HUDEP-2 (cell line): Measurements from ENCODE around the gene HSPB7.
"Not testable (repeated sequence)": the region's sequence is repeated elsewhere in the genome, so short reads cannot be mapped to it uniquely, and the experiment has no call there.

Experiments used
- DNase-seq, 76 experiments: peaks; one replicate each; lab custom pipeline; 2025; ENCODE audit not compliant: unreplicated experiment in 76 of 76; lab: John Stamatoyannopoulos, UW

Gene HSPB7

DNA sequence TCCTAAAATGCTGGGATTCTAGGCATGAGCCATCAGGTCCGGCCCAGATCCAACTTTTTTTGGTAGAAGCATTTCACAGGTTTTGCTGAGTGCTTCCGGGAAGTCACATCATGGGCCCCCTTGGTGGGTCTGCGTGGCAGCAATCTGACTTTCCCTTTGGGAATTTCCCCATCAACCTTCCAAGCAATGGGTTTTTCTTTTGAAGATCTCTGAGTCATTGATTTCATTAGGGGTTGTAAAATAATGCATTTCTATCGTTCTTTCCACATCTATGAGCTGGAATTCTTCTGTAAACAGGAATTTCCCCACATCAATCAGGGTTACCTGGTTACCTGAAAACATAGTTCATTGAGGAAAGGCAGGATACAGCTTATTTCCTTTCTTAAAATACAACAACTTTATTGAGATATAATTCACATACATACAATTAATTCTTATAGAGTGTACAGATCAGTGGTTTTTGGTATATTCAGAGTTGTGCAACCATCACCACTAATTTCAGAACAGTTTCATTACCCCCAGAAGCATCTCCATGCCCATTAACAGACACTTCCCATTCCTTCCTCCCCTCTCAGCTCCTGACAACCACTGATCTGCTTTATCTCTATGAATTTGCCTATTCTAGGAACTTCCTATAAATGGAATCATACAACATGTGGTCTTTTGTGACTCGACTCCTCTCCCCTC lies 32.1 kb downstream of the HSPB7 start:
- DNase-seq = no peak

DNA sequence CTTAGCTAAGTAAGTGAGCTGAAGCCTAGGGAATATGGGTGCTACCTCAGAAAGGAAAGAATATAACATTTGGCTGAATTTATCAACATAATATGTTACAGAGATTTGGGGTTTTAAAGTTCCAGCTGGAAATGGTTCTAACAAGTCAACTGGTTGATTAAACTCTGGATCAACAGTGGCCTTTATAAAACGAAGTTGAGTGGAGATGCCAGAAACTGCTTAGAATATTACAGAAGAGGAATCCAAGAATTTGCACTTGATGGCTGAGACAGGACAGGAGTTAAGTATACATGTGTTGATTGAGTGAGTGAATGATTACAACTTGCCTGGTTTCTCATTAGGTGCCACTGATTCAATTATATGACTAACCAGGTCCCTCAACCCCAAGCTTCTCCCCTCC lies 34.6 kb downstream of the HSPB7 start:
- DNase-seq = no peak

- DNase-seq = no peak
Measured at GRCh38 chr1:15981679-15982078, 36.2 kb downstream of the HSPB7 start.

- not testable (repeated sequence) for DNase-seq
Measured at GRCh38 chr1:15977947-15978346, 39.9 kb downstream of the HSPB7 start.

DNA sequence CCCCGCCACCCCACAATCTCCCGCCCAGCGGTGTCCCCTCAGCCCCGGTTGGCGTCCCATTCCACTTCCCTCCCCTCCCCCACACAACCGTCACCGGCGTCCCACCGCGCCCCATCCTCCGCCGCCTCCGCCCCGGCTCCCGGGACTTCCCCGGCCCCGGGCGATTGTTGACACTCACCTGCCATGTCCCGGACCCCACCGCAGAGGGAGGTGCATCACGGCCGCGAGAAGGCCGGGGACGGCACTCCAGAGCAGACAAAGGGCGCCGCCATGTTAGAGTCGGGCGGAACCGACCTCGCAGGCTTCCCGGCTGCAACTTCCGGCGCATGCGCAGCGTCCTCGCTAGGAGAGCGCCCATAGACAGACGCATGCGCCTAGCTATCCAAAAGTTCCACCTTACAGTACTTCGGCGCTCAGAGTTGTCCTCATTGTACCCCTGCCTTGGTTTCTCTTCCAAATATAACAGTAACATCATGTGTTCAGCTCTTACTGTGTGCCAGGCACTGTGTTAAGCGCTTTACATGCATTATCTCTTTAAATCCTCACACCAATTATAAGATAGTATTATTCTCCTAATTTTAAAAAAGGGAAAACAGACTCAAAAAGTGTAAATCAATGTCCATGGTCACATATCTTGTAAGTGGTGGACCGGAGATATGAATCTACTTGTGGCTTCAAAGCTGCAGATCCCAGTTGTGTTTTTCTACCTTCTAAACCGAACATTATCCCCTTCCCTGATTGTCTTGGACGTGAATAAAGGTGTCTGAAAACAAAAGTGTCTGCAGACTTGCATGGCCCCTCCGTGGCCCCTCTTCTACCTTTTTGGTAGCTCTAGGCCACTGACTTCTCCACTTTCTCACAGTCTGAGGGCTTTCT lies 41.8 kb downstream of the HSPB7 start, which contains the start of gene ZBTB17:
TSS of gene ZBTB17 (minus strand) at position 297 of the 876 bp plus-strand sequence. CDS start 27,606 bp downstream, outside the sequence.
- DNase-seq = peak in 73 of 76 experiments; percentile 55 to 92 (median 83)

DNA sequence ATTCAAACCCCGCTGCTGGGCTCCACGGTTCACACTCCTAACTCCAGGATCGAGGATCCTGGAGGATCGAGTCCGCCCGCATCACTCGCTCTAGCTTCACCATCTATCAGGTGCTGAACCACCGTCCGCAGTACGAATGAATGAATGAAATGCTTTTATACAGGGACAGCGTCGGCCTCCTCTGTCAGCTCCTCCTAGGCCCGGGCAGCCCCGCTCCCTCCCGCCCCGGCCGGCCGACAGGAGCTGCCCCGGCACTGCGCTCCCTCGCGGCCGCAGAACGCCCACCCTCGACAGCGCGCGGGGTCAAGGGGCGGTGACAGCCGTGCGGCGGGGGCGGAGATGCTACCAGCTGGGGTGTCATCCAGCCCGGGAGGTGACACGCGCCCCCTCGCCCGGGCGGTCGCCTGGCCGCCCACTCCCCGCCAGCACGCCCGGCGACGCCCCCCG lies 42.5 kb downstream of the HSPB7 start:
- DNase-seq = peak in 58 of 76 experiments; percentile 11 to 78 (median 52)

DNA sequence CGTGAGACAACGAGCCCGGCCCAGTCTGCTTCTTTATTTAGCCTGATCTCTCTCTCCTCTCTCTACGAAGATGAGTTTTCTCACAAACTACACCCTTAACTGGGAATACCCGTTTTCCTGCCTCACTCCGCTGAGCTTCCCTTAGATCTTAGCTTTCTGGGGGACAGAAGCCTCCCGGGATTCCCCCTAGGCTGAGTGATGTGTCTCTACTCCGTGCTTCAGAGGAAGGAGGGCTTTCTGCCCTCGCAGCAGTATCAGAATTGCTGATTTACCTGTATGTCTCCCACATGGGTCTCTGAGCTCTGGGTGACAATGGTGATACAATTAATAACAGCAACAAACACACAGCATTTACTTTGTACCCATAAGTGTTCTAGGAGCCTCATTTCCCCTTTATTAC lies 43.0 kb downstream of the HSPB7 start:
- DNase-seq = no peak

DNA sequence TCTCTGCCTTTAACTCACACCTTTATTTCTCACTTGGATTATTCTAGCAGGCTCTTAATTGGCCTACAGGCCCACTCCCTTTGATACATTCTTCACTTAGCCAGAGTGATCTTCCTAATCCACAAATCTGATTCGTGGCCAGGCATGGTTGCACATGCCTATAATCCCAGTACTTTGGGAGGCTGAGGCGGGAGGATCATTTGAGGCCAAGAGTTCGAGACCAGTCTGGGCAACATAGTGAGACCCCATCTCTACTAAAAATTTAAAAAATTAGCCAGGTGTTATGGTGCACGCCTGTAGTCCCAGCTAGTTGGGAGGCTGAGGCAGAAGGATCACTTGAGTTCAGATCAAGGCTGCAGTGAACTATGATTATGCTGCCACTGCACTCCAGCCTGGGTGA lies 44.1 kb downstream of the HSPB7 start:
- no peak for DNase-seq

DNA sequence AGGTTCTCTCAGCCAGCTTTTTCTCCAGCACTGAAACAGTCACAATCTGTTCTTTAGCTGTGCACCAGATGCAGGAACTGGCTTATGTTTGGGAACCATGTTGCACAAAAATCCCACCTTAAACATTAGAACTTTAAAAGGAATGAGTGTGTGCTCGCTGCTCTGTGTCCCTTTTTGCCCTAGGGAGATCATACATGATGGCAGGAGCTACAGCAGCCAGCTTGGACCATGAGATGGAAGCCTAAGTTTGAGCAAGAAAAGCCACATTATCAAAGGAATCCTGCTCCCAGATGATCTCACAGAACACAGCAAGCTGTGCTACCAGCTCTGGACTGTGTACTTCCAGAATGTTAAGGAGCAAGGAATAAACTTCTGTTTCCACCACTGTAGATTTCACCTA lies 45.4 kb downstream of the HSPB7 start:
- DNase-seq = no peak

DNA sequence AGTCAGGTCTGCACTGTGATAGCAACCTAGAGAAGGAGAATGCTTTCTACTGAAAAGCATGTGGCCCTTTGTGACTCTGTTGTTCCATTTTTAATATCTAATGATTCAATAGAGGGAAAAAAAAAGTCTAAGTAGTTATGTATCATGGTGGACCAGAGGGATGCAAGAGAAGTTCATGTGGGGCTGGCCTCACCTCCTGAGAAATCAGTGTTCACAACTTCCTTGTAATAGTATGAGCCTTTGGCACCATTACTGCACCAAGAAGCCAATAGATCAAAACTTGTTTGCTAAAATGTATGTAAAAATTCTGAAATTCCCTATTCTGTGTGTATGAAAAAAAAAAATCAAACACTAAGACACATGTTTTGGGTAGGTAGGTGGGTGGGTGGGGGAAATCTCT lies 46.9 kb downstream of the HSPB7 start:
- DNase-seq = no peak

DNA sequence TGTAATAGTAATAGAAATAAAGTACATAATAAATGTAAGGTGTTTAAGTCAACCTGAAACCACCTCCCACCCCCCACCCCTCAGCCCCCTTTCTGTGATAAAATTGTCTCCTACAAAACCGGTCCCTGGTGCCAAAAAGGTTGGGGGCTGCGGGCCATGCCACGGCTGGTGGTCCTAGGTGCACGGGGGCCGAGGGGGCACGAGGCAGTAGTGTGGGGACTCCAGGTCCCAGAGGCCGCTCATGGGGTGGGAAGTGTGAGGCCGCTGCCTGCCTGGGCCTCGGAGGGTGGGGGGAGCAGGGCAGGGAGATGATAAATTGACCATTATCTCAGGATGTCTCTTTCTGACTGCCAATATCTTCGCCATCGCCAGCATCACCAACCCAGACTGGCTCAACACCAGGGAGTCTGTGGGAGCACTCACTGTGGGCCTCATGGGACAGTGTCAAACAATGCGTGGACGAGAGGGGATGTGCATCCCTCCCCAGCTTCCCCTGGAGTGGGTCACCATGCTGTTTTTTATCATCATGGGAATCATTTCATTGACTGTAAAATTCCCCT lies 48.4 kb downstream of the HSPB7 start:
- no peak for DNase-seq

GRCh38 chr1:15968172-15968571 lies 49.7 kb downstream of the HSPB7 start:
- no peak for DNase-seq

DNA sequence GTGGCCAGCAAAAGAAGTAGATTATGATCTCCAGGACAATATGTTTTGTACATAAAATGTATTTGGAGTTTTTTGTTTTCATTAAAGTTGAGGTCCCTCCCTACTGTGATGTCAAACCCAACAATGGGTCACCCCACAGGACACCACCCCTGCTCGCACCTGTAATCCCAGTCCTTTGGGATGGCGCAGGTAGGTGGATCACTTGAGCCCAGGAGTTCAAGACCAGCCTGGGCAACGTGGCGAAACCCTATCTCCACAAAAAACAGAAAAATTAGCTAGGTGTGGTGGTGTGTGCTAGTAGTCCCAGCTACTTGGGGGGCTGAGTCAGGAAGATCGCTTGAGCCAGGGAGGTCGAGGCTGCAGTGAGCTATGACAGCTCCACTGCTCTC lies 50.9 kb downstream of the HSPB7 start:
- DNase-seq = no peak

DNA sequence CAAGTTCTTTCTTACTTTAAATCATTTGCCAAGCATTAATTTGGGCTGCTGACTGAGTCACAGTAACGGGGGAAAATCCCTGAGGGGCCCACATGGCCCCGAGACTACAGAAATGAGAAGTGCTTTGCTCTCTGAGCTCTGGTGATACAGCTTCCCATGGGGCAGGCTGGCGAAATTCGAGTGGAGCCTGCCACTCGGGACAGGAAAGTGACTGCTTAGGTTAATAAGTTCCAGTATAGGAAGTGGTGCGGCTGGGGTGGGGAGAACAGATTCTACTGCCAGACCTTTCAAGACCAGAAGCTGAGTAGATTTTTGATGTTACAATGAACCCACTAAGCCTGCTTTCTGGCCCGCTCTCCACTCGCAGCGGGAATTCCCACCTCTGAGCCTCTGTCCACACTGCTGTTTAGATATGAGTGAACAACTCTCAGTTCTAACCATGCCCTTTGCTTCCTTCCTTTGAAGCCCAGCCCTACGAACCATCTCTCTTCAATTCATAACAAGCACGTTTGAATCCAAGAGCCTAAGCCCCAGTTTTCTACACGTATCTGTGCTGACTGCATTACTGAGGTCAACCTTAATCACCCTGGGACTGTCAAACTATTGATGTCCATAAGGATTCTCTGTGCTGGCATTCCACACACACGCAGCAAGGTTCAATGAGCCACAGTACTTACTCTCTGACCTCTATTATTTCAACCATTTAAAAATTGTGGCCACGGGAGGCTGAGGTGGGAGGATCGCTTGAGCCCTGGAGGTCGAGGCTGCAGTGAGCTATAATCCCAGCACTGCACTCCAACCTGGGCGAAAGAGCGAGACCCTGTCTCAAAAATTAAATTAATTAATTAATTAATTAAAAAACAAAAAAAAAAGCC lies 51.5 kb downstream of the HSPB7 start:
- DNase-seq = no peak

GRCh38 chr1:15965228-15965767 lies 52.5 kb downstream of the HSPB7 start:
- no peak for DNase-seq
